Activated naive CD8-positive, alpha-beta T cell treated with anti-CD3 and anti-CD28 coated beads, Interleukin-2, amount 10 ng/mL, durations not matched to agents 7 days and 5 days (primary cell): ENCODE results near the gene EEF1AKMT2. TPM values are rescaled to one million over a fixed set of nuclear protein-coding genes. Genes with fewer than 3 reads are reported as not detected.
A peak's percentile ranks its signal among the peaks of the same experiment; 100 is the strongest.

Source experiments
- ATAC-seq: fragments of 150-1000 bp; cut with Tn5 transposase; one replicate; pipeline ENCODE4 v1.10.0; 2021; ENCODE audit warnings: low read depth, moderate library complexity
- POLR2A ChIA-PET: fragments of 350-600 bp; sonication (Branson Sonifier 250); formaldehyde crosslinking; loops from one replicate; lab custom pipeline; 2021; ENCODE audit warnings: antibody characterized with exemption; lab: Charles Lee
- DNase-seq: peaks from one replicate; pipeline ENCODE4 v3.0.0; 2021
- H3K27ac Mint-ChIP-seq: one replicate; pipeline ENCODE4 v1.8.0; 2022; ENCODE audit warnings: mild to moderate bottlenecking, mixed read lengths
- H3K27me3 Mint-ChIP-seq: one replicate; pipeline ENCODE4 v1.8.0; 2022; ENCODE audit warnings: mild to moderate bottlenecking, moderate library complexity, mixed read lengths
- H3K36me3 Mint-ChIP-seq: one replicate; pipeline ENCODE4 v1.8.0; 2021; ENCODE audit warnings: mild to moderate bottlenecking, mixed read lengths
- H3K4me1 Mint-ChIP-seq: one replicate; pipeline ENCODE4 v1.8.0; 2021; ENCODE audit warnings: mixed read lengths
- H3K4me3 Mint-ChIP-seq: one replicate; pipeline ENCODE4 v1.8.0; 2022; ENCODE audit warnings: mild to moderate bottlenecking, moderate library complexity, mixed read lengths
- H3K9me3 Mint-ChIP-seq: one replicate; pipeline ENCODE4 v1.8.0; 2021; ENCODE audit warnings: mixed read lengths
- total RNA-seq, 2 experiments: library from RNA; stranded (reverse); gene quantifications; one replicate each; pipeline ENCODE4 v1.2.3, GENCODE V29; 2021

EEF1AKMT2 gene
- total RNA-seq, 2 experiments from 2014 or later: 22.0 to 22.8 TPM

DNA sequence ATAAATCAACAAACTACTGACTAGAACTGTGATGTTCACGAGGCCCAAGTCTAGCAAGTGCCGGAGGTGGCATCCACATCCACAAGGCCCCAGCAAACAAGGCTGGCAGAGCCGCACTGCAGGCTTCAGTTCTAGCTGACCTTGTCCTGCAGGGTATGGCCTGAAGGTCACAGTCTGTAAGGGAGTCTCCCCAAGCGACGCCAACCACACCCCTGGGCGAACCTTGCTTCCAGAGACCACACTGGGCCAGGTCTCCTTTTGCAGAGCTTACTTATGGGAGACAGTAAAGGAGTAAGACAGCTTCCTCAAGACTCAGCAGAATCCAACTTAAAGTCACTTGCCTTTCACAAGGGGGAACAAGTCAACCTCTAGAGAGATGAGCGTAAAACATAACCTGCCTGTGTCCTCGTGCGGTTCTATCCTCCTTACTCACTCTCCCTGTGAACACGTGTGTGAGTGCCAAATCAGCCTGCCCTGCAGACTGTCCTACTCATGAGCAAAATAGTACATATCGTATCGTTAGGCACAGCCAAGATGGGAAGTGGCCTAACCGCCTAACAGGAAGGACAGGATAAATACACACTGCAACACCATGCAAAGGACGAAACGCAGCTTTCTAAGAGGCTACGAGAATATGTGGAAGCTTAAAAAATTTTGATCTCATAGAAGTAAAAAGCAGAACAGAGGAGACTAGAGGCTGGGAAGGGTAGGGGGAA, 70.2 kb downstream of the EEF1AKMT2 start:
- DNase-seq (no peak), ATAC-seq (no peak)
- Mint-ChIP-seq H3K36me3 (peaks cover 3% of the 10 kb centered on the region), H3K9me3 (no peaks in the 10 kb centered on the region), H3K27ac (peak overlapping the region; percentile 26), H3K4me3 (no peak overlapping the region), H3K4me1 (peaks cover 50% of the 10 kb centered on the region), H3K27me3 (no peaks in the 10 kb centered on the region)
- POLR2A ChIA-PET: no interaction called here

DNA sequence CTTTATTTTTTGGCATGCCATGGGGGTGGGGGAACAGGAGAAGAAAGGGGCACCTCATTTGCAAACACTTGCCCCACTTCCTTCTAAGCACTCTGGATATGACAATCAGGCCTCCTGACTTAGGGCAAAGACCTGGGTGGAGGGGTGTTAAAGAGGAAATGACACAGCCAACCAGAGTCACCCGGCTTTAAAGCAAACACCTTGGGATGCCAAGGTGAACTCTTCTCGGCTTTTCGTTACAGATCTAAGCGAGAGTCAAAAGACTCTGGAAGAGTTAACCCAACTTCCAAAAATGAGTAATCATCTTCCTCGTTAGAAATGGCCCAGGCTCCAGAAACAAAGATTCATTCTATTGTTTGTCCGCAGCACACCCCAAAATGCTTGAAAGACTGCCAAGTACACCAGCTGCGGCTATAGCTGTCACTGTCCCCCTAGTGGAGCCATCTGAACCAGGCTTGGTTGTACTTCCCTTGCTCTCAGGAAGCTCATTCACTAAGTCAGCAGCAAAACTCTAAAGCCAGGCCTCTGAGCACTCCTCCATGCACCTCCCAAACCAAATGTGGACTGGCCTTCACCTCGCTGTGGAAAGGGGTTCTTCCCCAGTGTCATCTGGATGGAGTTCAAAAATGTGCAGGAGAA, 72.4 kb downstream of the EEF1AKMT2 start:
- POLR2A ChIA-PET: interaction anchor here (0.9 to 3.7 kb wide), 15 partner anchors 11 to 71 kb away, joined by 3 to 21 read pairs (median 5); no protein-coding TSS in a partner anchor

DNA sequence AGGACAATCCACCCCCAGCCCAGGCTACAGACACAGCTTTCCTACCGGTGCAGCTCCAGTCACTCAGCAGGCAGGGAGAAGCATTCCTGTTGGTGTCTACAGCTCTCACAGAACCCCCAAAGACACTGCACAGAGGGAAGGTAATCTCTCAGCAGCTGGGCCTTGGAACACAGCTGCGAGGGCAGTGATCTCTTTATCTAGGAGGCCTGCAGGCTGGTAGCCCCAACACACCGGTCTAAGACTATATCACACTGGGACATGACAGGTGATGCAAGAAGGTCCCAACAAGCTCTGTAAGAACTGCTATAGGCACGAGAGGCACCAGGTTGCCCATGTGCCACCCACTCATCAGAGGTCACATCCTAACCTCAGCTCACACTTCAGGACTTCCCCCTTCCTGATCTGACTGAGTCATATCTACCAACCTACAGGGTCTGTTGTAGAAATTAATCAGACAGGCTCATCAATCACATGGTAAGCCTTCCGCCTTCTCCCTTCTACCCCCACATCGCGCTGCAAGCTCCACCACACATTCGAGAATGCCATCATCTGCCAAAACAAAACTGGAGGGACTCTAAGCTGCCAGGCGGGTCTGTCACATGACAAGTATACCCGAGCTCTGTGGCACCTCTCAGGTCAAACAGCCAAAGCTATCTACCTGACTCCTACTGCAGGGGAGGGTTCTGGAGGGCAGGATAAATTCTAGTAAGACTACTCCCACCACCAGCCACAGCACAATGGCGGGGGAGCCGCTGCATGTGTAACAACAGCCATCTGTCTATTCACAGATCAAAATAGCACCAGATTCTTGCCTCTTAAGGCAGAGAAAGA, 73.6 kb downstream of the EEF1AKMT2 start:
- peaks cover 3% of the 10 kb centered on the region for H3K36me3 Mint-ChIP-seq
- H3K27ac Mint-ChIP-seq: peak overlapping the region; percentile 81
- H3K4me1 Mint-ChIP-seq: peaks cover 49% of the 10 kb centered on the region
- peak overlapping the region; percentile 62 for H3K4me3 Mint-ChIP-seq
- H3K9me3 Mint-ChIP-seq: no peaks in the 10 kb centered on the region
- no peaks in the 10 kb centered on the region for H3K27me3 Mint-ChIP-seq
- ATAC-seq (peak; percentile 71), DNase-seq (no peak)
- POLR2A ChIA-PET: interaction anchor here (1.1 to 3.7 kb wide), 13 partner anchors 10 to 70 kb away, joined by 3 to 21 read pairs (median 10); no protein-coding TSS in a partner anchor

More for the DNA sequence above, 72.4 kb downstream of the EEF1AKMT2 start:
- Mint-ChIP-seq H3K27me3 (no peaks in the 10 kb centered on the region), H3K27ac (peak overlapping the region; percentile 81), H3K4me3 (peak overlapping the region; percentile 62), H3K36me3 (peaks cover 3% of the 10 kb centered on the region), H3K4me1 (peaks cover 59% of the 10 kb centered on the region), H3K9me3 (no peaks in the 10 kb centered on the region)
- no peak for DNase-seq
- ATAC-seq: peak; percentile 70

DNA sequence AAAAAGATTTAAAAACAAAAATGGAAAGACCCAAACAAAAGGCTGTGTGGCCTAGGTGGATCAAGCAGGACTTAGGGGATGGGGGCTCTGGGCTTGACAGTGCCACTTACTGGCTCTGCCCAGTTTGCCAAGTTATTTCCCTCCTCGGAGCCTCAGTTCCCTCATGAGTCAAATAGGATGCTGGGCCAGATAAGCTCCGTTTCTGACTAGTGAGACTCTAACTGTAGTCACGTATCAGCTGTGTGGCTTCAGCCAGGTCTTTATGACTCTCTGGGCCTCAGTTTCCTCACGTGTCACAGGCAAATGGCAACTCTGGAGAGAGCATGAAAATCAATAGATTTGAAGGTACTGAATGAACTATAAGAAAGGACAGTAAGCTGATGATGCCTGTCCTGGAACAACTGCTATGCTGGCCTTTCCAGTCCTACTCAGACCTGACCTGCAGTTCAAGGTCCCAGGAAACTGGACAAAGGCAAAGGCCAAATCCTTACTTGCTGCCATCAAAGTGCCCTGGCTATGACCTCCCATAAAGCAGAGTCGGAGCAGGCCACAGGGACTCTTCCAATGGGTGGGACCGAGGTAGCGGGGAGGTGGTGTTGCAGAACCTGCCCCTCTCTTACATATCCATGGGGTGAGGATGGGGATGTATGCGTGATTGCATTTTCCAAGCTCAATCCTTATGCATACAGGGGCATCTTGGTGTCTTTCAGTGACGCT, 74.5 kb downstream of the EEF1AKMT2 start:
- no peak for DNase-seq
- H3K9me3 Mint-ChIP-seq: no peaks in the 10 kb centered on the region
- POLR2A ChIA-PET: interaction anchor here (1.2 to 3.7 kb wide), 6 partner anchors 13 to 69 kb away, joined by 3 to 21 read pairs (median 17); no protein-coding TSS in a partner anchor
- peaks cover 3% of the 10 kb centered on the region for H3K36me3 Mint-ChIP-seq
- ATAC-seq: no peak
- H3K4me3 Mint-ChIP-seq: no peak overlapping the region
- H3K27me3 Mint-ChIP-seq: no peaks in the 10 kb centered on the region
- H3K4me1 Mint-ChIP-seq: peaks cover 44% of the 10 kb centered on the region
- H3K27ac Mint-ChIP-seq: no peak overlapping the region

DNA sequence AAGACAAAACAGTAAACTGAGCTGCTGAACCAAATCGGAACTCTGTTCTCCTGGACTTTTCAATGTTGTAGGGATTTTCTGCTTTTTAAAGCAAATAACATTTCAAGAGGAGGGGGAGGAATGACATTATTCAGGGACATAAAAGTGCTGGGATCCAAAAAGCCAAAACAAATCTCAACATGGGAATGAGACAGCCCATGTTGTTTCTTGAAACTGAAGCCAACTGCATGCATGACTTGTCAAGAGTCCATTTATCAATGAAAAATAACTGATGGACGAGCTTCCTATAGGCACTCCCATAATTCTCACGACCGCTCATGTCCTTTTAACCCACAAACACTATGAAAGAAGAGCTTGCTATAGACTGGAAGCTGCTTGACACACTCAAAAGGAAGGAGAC, 75.3 kb downstream of the EEF1AKMT2 start:
- Mint-ChIP-seq H3K27me3 (no peaks in the 10 kb centered on the region), H3K4me1 (peaks cover 39% of the 10 kb centered on the region), H3K27ac (peak overlapping the region; percentile 8), H3K9me3 (no peaks in the 10 kb centered on the region), H3K4me3 (no peak overlapping the region), H3K36me3 (peaks cover 3% of the 10 kb centered on the region)
- DNase-seq (no peak), ATAC-seq (no peak)
- POLR2A ChIA-PET: interaction anchor here (3.7 kb wide), 1 partner anchor 15 kb away, joined by 17 read pairs; no protein-coding TSS in a partner anchor

DNA sequence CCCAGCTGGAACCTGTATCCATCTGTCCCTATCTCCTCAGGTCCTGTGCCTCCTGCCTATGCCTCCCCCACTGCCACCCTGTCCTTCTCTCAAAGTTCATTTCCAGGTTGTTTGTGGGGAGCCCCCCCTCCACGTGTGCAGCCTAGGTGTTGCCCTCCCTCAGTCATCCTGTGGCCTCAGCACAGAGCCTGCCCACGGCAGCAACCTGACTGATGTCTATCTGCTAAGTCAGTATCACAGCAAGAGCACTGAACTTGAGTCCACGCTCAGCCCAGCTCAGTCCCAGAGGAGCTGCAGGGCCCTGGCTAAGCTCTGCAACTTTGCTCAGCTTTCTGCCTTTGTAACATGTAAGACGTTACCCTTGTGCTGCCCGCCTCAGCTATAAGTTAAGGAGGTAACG, 76.2 kb downstream of the EEF1AKMT2 start:
- Mint-ChIP-seq H3K4me1 (peaks cover 40% of the 10 kb centered on the region), H3K9me3 (no peaks in the 10 kb centered on the region), H3K27me3 (no peaks in the 10 kb centered on the region), H3K27ac (no peak overlapping the region), H3K4me3 (no peak overlapping the region), H3K36me3 (peaks cover 3% of the 10 kb centered on the region)
- POLR2A ChIA-PET: interaction anchor here (1.0 kb wide), 1 partner anchor 26 kb away, joined by 3 read pairs; no protein-coding TSS in a partner anchor
- ATAC-seq (no peak), DNase-seq (no peak)

DNA sequence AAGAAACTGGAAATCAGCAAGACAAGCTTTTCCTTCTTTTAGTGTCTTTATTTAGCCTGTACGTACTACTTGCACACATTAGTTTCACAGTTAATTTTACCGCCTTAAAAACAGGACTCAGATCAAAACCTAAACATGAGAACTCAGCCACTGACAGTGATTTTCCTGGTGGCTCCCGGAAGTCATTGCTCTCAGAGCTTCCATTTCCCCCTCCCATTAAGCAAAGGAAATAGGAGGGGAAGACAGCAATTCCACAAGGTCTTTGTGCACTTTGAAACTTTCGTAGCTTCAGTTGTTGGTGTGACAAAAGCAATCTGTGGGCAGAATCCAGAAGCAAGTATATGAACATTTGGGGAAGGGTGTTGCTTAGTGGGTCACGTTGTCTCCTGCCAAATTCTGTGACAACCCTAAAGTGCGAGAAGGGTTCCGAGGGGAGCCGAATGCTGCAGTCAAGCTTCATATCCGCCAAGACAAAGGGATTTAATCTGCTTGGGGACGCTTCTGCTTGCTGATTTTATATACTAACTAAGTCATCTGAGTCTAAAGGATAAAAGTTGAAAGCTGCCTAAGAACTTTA, 77.9 kb downstream of the EEF1AKMT2 start:
- Mint-ChIP-seq H3K9me3 (no peaks in the 10 kb centered on the region), H3K4me3 (no peak overlapping the region), H3K27me3 (no peaks in the 10 kb centered on the region), H3K4me1 (peaks cover 31% of the 10 kb centered on the region), H3K36me3 (peaks cover 3% of the 10 kb centered on the region), H3K27ac (peak overlapping the region; percentile 13)
- ATAC-seq: no peak
- POLR2A ChIA-PET: no interaction called here
- no peak for DNase-seq

DNA sequence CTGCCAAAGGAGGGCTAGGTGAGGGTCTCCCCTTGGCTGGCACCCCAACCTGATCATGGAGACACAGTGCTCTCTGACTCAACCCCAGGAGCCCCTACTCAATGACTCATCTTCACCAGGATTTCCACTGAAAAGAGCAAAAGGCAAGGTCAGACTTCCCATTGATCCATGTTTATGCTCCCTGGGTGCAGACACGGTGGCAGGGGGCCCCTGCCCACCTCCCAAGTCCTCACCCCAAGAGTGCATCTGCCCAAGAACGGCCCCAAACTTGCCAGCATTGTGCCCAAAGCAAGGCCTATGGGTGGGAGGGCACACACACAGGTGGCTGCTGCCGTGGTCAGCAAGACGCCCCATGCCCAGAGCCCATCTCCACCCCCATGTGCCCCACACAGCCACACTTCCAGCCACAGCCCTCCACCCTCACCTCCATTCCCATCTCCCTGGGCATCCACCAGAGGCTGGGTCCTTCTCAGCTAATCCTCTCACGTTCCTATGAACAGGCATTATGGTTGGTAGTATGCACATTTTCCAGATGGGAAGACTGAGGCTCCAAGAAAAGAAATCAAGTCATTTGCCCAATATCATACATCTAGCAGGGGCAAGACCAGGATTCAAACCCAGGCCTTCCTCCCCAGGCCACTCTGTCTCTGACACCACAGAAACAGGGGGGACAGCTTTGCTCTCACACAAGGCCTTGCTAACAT, 78.8 kb downstream of the EEF1AKMT2 start:
- DNase-seq: no peak
- no peaks in the 10 kb centered on the region for H3K9me3 Mint-ChIP-seq
- peaks cover 27% of the 10 kb centered on the region for H3K4me1 Mint-ChIP-seq
- H3K4me3 Mint-ChIP-seq: no peak overlapping the region
- H3K36me3 Mint-ChIP-seq: peaks cover 3% of the 10 kb centered on the region
- no peak overlapping the region for H3K27ac Mint-ChIP-seq
- POLR2A ChIA-PET: no interaction called here
- no peak for ATAC-seq
- H3K27me3 Mint-ChIP-seq: no peaks in the 10 kb centered on the region

DNA sequence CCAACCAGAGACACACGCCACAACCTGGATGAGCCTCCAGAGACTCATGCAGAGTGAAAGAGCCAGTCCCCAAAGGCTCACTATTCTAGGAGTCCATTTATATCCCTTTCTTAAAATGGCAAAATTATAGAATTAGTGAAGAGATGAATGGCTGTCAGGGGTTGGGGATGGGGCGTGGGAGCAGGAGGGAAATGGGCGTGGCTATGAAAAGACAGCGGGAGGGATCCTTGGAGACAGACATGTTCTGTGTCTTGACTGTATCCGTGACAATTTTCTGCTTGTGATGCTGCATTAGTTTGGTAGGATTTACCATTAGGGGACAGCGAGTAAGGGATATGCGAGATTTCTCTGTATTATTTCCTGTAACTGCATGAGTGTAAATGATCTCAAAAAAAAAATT, 80.5 kb downstream of the EEF1AKMT2 start:
- no peaks in the 10 kb centered on the region for H3K27me3 Mint-ChIP-seq
- H3K4me3 Mint-ChIP-seq: no peak overlapping the region
- peaks cover 6% of the 10 kb centered on the region for H3K36me3 Mint-ChIP-seq
- no peaks in the 10 kb centered on the region for H3K9me3 Mint-ChIP-seq
- DNase-seq (no peak), ATAC-seq (no peak)
- H3K27ac Mint-ChIP-seq: no peak overlapping the region
- POLR2A ChIA-PET: no interaction called here
- H3K4me1 Mint-ChIP-seq: peaks cover 26% of the 10 kb centered on the region

DNA sequence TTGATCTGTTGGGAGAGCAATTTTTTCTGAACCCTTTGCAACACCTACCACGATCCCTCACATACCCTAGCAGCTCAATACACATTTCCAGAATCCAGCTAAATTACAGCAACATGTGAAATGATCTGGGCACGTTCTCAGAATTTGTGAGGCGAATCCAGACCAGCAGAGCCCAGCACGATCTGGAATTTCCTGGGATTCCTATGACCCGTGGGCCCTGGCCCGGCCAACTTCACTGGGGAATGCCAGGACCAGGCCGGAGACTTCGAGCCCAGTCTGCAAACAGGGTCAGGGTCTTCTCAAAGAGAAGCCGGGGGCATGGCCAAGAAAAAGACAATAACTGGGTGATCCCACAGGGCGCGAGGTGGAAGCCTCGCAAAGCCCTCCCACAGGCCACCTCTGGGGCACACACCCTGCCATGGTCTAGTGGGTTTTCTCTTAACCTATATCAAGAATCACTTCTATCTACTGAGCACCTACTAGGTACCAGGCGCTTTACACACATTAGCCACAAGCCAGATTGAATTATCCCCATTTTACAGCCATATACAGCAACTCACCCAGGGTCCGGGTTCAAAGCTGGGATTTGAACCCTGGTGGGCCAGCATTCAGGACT, 81.3 kb downstream of the EEF1AKMT2 start:
- peaks cover 6% of the 10 kb centered on the region for H3K36me3 Mint-ChIP-seq
- H3K4me3 Mint-ChIP-seq: no peak overlapping the region
- H3K9me3 Mint-ChIP-seq: no peaks in the 10 kb centered on the region
- H3K4me1 Mint-ChIP-seq: peaks cover 21% of the 10 kb centered on the region
- ATAC-seq (no peak), DNase-seq (no peak)
- no peaks in the 10 kb centered on the region for H3K27me3 Mint-ChIP-seq
- H3K27ac Mint-ChIP-seq: no peak overlapping the region
- POLR2A ChIA-PET: no interaction called here

DNA sequence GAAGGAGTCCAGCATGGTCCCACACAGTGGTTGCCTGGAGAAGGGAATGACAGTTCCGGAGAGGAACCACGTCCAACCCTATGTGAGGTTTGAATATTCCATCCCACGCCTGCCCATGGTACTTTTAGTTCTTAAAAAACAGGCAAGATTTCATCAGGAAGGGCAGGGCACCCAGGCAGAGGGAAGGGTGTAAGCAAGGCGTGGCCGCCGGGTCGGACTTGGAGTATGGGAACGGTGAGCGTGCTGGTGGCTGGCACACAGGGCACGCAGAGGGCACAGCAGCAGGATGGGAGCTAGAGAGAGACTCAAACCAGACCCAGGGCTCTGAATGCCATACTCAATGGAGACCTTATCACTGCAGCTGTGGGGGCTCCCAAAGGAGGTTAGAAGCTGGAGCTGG, 81.8 kb downstream of the EEF1AKMT2 start:
- no peak overlapping the region for H3K4me3 Mint-ChIP-seq
- DNase-seq (no peak), ATAC-seq (no peak)
- peaks cover 24% of the 10 kb centered on the region for H3K4me1 Mint-ChIP-seq
- no peaks in the 10 kb centered on the region for H3K27me3 Mint-ChIP-seq
- POLR2A ChIA-PET: no interaction called here
- no peaks in the 10 kb centered on the region for H3K9me3 Mint-ChIP-seq
- H3K36me3 Mint-ChIP-seq: peaks cover 6% of the 10 kb centered on the region
- H3K27ac Mint-ChIP-seq: no peak overlapping the region
